HepG2 (cell line): ENCODE data around the gene MED13L. TPM values are rescaled to one million over a fixed set of nuclear protein-coding genes. Genes with fewer than 3 reads are reported as not detected.

Experiments
- ATAC-seq: fragments of 200-7000 bp; cut with Tn5 transposase; 3 replicates; pipeline ENCODE4 v1.9.1; 2020; ENCODE audit warnings: mild to moderate bottlenecking, moderate library complexity
- BruUV-seq: library from RNA; stranded (reverse); fragments of 400-500 nt; replicated peaks from 2 replicates; lab custom pipeline; 2021; lab: Mats Ljungman, UMichigan
- CTCF ChIA-PET: fragments of 300-600 bp; formaldehyde crosslinking; extraction: SDS; loops from one replicate; lab custom pipeline; 2021; ENCODE audit warnings: low total read pairs, inconsistent platforms, low intra/inter-chr PET ratio; lab: Yijun Ruan, JAX
- POLR2A ChIA-PET: fragments of 350-600 bp; sonication (Branson Sonifier 250); formaldehyde crosslinking; loops from one replicate; lab custom pipeline; 2020; ENCODE audit warnings: antibody characterized with exemption, inconsistent platforms; lab: Yijun Ruan, JAX
- DNase-seq: peaks from one replicate; pipeline ENCODE4 v3.0.0-alpha.2; 2015; ENCODE audit warnings: low spot score
- FAIRE-seq: peaks from 3 replicates; lab custom pipeline; 2011; peaks lifted over from hg19 to GRCh38; lab: Jason Lieb, UNC
- H2AFZ ChIP-seq: one replicate; pipeline ENCODE4 v1.6.1; 2011; ENCODE audit warnings: low read length, inconsistent platforms
- H3K27ac ChIP-seq: fragments of 300-600 bp; 3 replicates; pipeline ENCODE4 v1.8.0; 2011; ENCODE audit warnings: mixed run types, mild to moderate bottlenecking, mixed read lengths, low read length, inconsistent platforms; ENCODE audit not compliant: insufficient read depth; ENCODE audit errors: extremely low read length
- H3K27me3 ChIP-seq, 2 experiments: fragments of 200-600 bp in 1 of 2; 2 replicates in 1 of 2; 3 replicates in 1 of 2; pipeline versions ENCODE4 v1.6.0 to v1.8.0; 2011; ENCODE audit warnings: low read length in 2 of 2, mild to moderate bottlenecking in 2 of 2, moderate library complexity in 2 of 2, inconsistent platforms in 1 of 2; ENCODE audit not compliant: insufficient read depth in 2 of 2, control insufficient read depth in 1 of 2
- H3K36me3 ChIP-seq, 2 experiments: fragments of 200-600 bp in 1 of 2; replicated peaks in 1 of 2; 2 replicates in 1 of 2; 3 replicates in 1 of 2; pipeline versions ENCODE4 v1.5.1 to v1.8.0; 2011; ENCODE audit warnings: low read length in 2 of 2, inconsistent platforms in 1 of 2; ENCODE audit not compliant: insufficient read depth in 2 of 2, control insufficient read depth in 1 of 2
- H3K4me1 ChIP-seq: 2 replicates; pipeline ENCODE4 v1.5.1; 2012; ENCODE audit warnings: low read length, inconsistent platforms; ENCODE audit not compliant: insufficient read depth
- H3K4me2 ChIP-seq: 2 replicates; pipeline ENCODE4 v1.6.0; 2011; ENCODE audit warnings: low read depth, low read length, inconsistent platforms
- H3K4me3 ChIP-seq, 3 experiments: fragments of 200-600 bp in 1 of 3; sonication (generic), shearing (Covaris generic) in 1 of 3; replicated peaks in 1 of 3; 2 replicates each; pipeline ENCODE4 v1.5.1; 2011 to 2016; ENCODE audit warnings: low read length in 3 of 3, inconsistent platforms in 2 of 3, low read depth in 2 of 3, mild to moderate bottlenecking in 2 of 3, control low read depth in 1 of 3, mixed read lengths in 1 of 3; ENCODE audit not compliant: insufficient read depth in 1 of 3
- H3K79me2 ChIP-seq: one replicate; pipeline ENCODE4 v1.6.1; 2011; ENCODE audit warnings: low read length, inconsistent platforms; ENCODE audit not compliant: insufficient read depth
- H3K9ac ChIP-seq: 2 replicates; pipeline ENCODE4 v1.6.0; 2011; ENCODE audit warnings: mild to moderate bottlenecking, low read depth, low read length, inconsistent platforms; ENCODE audit not compliant: insufficient read depth
- H3K9me3 ChIP-seq: 2 replicates; pipeline ENCODE4 v1.5.1; 2012; ENCODE audit warnings: mild to moderate bottlenecking, low read length
- H4K20me1 ChIP-seq: 2 replicates; pipeline ENCODE4 v1.6.0; 2011; ENCODE audit warnings: inconsistent platforms, mild to moderate bottlenecking, low read length, moderate library complexity; ENCODE audit not compliant: insufficient read depth
- CC2D1A ChIP-seq: sonication (generic); formaldehyde crosslinking; IDR thresholded peaks from 2 replicates; pipeline ENCODE4 v1.8.1; 2023; ENCODE audit warnings: mild to moderate bottlenecking, missing genetic modification reagents
- GLI4 ChIP-seq: sonication (generic); formaldehyde crosslinking; IDR thresholded peaks from 2 replicates; pipeline ENCODE4 v1.5.1; 2020; ENCODE audit warnings: missing genetic modification reagents, mild to moderate bottlenecking, moderate library complexity, borderline replicate concordance
- MTA3 ChIP-seq: sonication (generic); formaldehyde crosslinking; IDR thresholded peaks from 2 replicates; pipeline ENCODE4 v1.4.0; 2020; ENCODE audit warnings: missing genetic modification reagents
- NFIB ChIP-seq: sonication (generic); formaldehyde crosslinking; IDR thresholded peaks from 2 replicates; pipeline ENCODE4 v1.9.0; 2021; ENCODE audit warnings: missing genetic modification reagents, mild to moderate bottlenecking, borderline replicate concordance
- NPAS2 ChIP-seq: sonication (generic); formaldehyde crosslinking; IDR thresholded peaks from 2 replicates; pipeline ENCODE4 v1.8.0; 2022; ENCODE audit warnings: mild to moderate bottlenecking, missing genetic modification reagents, borderline replicate concordance
- TBX2 ChIP-seq: sonication (generic); formaldehyde crosslinking; IDR thresholded peaks from 2 replicates; pipeline ENCODE4 v1.5.0; 2020; ENCODE audit warnings: missing genetic modification reagents, mild to moderate bottlenecking, borderline replicate concordance
- ZNF329 ChIP-seq: sonication (generic); formaldehyde crosslinking; IDR thresholded peaks from 2 replicates; pipeline ENCODE4 v1.9.0; 2021; ENCODE audit warnings: low read depth, mild to moderate bottlenecking, missing genetic modification reagents
- ZNF383 ChIP-seq: sonication (generic); formaldehyde crosslinking; IDR thresholded peaks from 2 replicates; pipeline ENCODE4 v1.4.0; 2020; ENCODE audit warnings: missing genetic modification reagents, mild to moderate bottlenecking, borderline replicate concordance
- ZNF703 ChIP-seq: sonication (generic); formaldehyde crosslinking; IDR thresholded peaks from 2 replicates; pipeline ENCODE4 v1.5.1; 2020; ENCODE audit warnings: missing genetic modification reagents, mild to moderate bottlenecking, moderate library complexity, borderline replicate concordance
- in situ Hi-C: cut with HindIII; loops from 2 replicates; pipeline ENCODE4 v1.10.0; 2017; ENCODE audit warnings: low pct_unique_long_range_greater_than_20kb; ENCODE audit not compliant: extremely low pct_ligation_motif_present
- intact Hi-C: fragments of 100-400 bp; cut with micrococcal nuclease; formaldehyde crosslinking; loops from one replicate; pipeline ENCODE4 v1.10.0; 2022; ENCODE audit not compliant: unreplicated experiment
- polyA plus RNA-seq, 8 experiments: library from polyadenylated mRNA; depleted of rRNA in 3 of 8; stranded (reverse) in 7 of 8; unstranded in 1 of 8; fragments of >200 nt; fragmentation: Illumina TruSeq in 4 of 8; extraction: Trizol in 4 of 8; gene quantifications; 2 replicates each; pipeline versions ENCODE4 v1.2.1 to v1.2.3, GENCODE V29; 2011 to 2016; ENCODE audit warnings: low read depth in 4 of 8, missing spikeins in 1 of 8, mixed read lengths in 1 of 8; ENCODE audit not compliant: insufficient read depth in 1 of 8
- total RNA-seq, 5 experiments: library from RNA; depleted of rRNA; stranded (reverse); fragments of >200 nt; fragmentation: Illumina TruSeq; extraction: Trizol; gene quantifications; 2 replicates each; pipeline ENCODE4 v1.2.3, GENCODE V29; 2016; ENCODE audit warnings: low read depth in 1 of 5
- TF ChIP-seq, protein P1 (sequence below): IDR thresholded peaks from 2 replicates; pipeline ENCODE4 v1.6.1; 2016
- TF ChIP-seq, protein P2 (sequence below): sonication (generic); formaldehyde crosslinking; IDR thresholded peaks from 2 replicates; pipeline ENCODE4 v1.4.0; 2020; ENCODE audit warnings: missing genetic modification reagents, borderline replicate concordance
- TF ChIP-seq, protein P3 (sequence below): sonication (generic); formaldehyde crosslinking; IDR thresholded peaks from 2 replicates; pipeline ENCODE4 v1.5.0; 2020; ENCODE audit warnings: missing genetic modification reagents
- TF ChIP-seq, protein P4 (sequence below): sonication (generic); formaldehyde crosslinking; IDR thresholded peaks from 2 replicates; pipeline ENCODE4 v1.5.0; 2020; ENCODE audit warnings: missing genetic modification reagents

Gene MED13L
- total and polyA plus RNA-seq, 2 of the 13 experiments (the other 11 are each of a cell fraction or from before 2014, with no cell fraction given): 24.8 to 38.9 TPM

DNA sequence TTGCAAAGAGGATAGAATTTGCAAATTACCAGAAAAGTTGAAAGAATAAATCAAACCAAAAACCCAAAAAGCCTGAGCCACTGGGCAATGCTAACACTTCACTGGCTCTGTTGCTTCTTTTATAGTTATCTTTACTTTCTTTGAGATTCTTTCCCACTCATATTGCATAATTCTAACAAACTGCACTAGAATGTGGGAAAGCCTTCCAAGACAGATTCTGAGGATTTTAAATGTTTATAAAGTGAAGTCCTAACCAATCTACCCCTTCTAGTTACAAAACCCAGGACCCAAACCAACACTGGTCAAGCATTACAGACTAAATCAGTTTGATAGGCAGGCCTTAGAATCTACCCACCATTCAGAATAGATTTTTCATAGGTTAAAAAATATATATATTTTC is 150.9 kb downstream of the MED13L start:
- POLR2A ChIA-PET: no interaction called here

More for the DNA sequence above, 150.9 kb downstream of the MED13L start:
- FAIRE-seq (no peak), ATAC-seq (no peak), DNase-seq (no peak)
- intact Hi-C loops: no loop called here
- BruUV-seq: no TSS peak
- Histone ChIP-seq H4K20me1 (0 out of 2 replicates have a peak, but pooled peaks cover 10% of the 10 kb centered on the region), H3K4me3 (no peak overlapping the region), H3K4me2 (no peak overlapping the region), H3K4me1 (peaks cover 47% of the 10 kb centered on the region), H3K9me3 (no peaks in the 10 kb centered on the region), H3K79me2 (peaks cover 60% of the 10 kb centered on the region), H2AFZ (no peak overlapping the region), H3K27me3 (no peaks in the 10 kb centered on the region), H3K27ac (no peak overlapping the region), H3K36me3 (no peaks in the 10 kb centered on the region; a peak in 1 of 5 replicates), H3K9ac (no peak overlapping the region)
- TF ChIP-seq ZNF383 (CRISPR knock-in tag): no peak
- no peak for TF ChIP-seq GLI4 (CRISPR knock-in tag)
- no peak for TF ChIP-seq ZNF703
- TF ChIP-seq, protein P1, sequence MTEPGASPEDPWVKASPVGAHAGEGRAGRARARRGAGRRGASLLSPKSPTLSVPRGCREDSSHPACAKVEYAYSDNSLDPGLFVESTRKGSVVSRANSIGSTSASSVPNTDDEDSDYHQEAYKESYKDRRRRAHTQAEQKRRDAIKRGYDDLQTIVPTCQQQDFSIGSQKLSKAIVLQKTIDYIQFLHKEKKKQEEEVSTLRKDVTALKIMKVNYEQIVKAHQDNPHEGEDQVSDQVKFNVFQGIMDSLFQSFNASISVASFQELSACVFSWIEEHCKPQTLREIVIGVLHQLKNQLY (CRISPR knock-in tag): no peak
- TF ChIP-seq, protein P2, sequence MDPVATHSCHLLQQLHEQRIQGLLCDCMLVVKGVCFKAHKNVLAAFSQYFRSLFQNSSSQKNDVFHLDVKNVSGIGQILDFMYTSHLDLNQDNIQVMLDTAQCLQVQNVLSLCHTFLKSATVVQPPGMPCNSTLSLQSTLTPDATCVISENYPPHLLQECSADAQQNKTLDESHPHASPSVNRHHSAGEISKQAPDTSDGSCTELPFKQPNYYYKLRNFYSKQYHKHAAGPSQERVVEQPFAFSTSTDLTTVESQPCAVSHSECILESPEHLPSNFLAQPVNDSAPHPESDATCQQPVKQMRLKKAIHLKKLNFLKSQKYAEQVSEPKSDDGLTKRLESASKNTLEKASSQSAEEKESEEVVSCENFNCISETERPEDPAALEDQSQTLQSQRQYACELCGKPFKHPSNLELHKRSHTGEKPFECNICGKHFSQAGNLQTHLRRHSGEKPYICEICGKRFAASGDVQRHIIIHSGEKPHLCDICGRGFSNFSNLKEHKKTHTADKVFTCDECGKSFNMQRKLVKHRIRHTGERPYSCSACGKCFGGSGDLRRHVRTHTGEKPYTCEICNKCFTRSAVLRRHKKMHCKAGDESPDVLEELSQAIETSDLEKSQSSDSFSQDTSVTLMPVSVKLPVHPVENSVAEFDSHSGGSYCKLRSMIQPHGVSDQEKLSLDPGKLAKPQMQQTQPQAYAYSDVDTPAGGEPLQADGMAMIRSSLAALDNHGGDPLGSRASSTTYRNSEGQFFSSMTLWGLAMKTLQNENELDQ (CRISPR knock-in tag): no peak
- no peak for TF ChIP-seq NFIB
- TF ChIP-seq, protein P3, sequence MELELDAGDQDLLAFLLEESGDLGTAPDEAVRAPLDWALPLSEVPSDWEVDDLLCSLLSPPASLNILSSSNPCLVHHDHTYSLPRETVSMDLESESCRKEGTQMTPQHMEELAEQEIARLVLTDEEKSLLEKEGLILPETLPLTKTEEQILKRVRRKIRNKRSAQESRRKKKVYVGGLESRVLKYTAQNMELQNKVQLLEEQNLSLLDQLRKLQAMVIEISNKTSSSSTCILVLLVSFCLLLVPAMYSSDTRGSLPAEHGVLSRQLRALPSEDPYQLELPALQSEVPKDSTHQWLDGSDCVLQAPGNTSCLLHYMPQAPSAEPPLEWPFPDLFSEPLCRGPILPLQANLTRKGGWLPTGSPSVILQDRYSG (CRISPR knock-in tag): no peak
- TF ChIP-seq TBX2 (CRISPR knock-in tag): no peak
- TF ChIP-seq MTA3: no peak
- TF ChIP-seq ZNF329 (CRISPR knock-in tag): no peak
- TF ChIP-seq NPAS2 (CRISPR knock-in tag): no peak
- TF ChIP-seq CC2D1A (CRISPR knock-in tag): no peak
- TF ChIP-seq, protein P4, sequence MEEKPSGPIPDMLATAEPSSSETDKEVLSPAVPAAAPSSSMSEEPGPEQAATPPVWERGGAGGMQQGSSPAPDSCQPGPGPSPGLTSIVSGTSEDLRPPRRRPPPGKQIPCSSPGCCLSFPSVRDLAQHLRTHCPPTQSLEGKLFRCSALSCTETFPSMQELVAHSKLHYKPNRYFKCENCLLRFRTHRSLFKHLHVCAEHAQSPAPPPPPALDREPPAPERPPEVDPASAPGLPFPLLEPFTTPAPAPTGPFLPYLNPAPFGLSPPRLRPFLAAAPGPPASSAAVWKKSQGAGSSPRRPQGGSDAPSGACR (CRISPR knock-in tag): no peak
- in situ Hi-C loops: no loop called here
- CTCF ChIA-PET: no interaction called here
